Measurements from ENCODE around the gene CAMK1D.

- TF ChIP-seq CTCF (IDR thresholded peaks at IDR 0.05; ENCODE audit: low read length) (no peak), EZH2 (optimal IDR thresholded peaks at IDR 0.05; ENCODE audit: low read depth, low read length) (no peak), EZH2phosphoT487 (IDR thresholded peaks at IDR 0.05; ENCODE audit: low read length) (no peak)
Measured at GRCh38 chr10:12513775-12514673, 164.7 kb downstream of the CAMK1D start.
